Bone marrow (tissue), 2 donors: ENCODE results near the gene GNE.

ENCODE experiments used
- DNase-seq, 2 donors: peaks; one replicate each; lab custom pipeline; 2025; lab: John Stamatoyannopoulos, UW

Gene GNE

DNA sequence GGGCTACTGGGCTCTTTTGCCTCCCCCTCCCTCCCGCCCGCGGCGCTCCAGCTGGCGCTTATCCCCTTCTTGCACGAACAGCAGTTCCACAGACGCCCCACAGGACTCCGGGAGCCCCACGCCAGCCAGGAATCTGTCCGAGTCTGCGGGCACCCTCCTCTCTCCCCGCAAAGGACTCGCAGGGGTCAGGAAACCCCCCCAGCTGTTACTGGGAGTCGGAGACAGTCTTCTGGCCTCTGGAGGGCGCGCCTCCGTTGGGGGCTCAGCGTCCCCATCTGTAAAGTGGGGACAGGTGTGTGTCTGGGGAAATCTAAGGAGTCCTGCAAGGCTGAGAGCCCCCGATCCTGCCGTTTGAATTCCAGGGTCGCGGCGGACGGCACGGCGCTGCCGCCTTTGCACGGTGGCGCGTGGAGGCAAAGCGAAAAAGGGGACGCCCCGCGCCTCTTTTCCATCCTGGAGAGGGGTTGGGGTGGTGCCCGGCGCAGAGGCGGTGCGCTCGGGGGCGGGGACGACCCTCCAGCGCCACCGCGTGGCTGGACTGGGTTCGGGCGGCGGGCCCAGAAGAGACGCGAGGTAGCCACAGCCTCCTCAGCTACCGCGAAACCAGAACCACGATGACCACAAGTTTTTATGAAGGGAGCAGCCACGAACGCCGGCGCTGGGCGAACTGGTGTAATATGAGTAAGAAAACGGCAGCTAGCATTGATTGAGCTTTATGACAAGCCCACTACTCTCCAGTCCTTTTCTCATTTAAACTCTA is 91.9 kb downstream of the GNE start:
- peak; percentile 40 to 69 for DNase-seq

DNA sequence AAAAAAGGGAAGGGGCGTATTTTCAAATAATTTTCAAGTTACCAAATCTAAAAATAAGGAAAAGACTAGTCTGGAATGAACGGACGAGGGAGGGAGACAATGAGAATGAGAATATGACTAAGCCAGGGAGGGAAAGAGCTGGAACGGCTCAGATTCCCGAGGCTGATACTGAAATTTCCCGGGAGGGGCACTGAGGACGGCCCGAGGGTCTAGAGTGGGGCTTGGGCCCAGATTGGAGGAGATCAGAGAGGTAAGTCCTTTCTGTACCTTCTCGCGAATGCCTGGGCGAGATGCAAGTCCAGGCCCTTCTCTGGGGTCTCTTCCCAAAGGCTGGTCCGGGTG is 92.5 kb downstream of the GNE start:
- DNase-seq, result no peak

- DNase-seq, result no peak
Measured at GRCh38 chr9:36164989-36165388, 93.3 kb downstream of the GNE start.
